ENCODE measurements around the gene CCNY. TPM values are rescaled to one million over a fixed set of nuclear protein-coding genes. Genes with fewer than 3 reads are reported as not detected.
A peak's percentile ranks its signal among the peaks of the same experiment; 100 is the strongest.
"Not testable (repeated sequence)": the region's sequence is repeated elsewhere in the genome, so short reads cannot be mapped to it uniquely, and the experiment has no call there.

Gene CCNY
- total RNA-seq, 1 donor from 2014 or later = 29.4 TPM

- peak; percentile 58 for DNase-seq
These were observed 72.8 kb downstream of the CCNY start for GRCh38 chr10:35409094-35409582.

DNA sequence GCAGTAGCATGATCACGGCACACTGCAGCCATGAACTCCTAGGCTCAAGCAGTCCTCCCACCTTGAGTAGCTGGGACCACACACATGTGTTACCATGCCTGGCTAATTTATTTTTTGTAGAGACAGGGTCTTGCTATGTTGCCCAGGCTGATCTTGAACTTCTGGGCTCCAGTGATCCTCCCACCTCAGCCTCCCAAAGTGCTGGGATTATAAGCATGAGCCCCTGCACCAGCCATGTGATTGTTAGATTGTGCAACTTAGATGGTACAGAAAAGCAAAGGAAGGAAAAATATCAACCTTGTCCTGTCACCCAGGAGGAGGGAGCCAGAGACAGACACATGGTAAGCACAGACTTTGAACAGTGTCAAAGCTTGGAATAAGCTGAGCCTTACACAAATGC, 73.5 kb downstream of the CCNY start:
- no peak for DNase-seq

DNA sequence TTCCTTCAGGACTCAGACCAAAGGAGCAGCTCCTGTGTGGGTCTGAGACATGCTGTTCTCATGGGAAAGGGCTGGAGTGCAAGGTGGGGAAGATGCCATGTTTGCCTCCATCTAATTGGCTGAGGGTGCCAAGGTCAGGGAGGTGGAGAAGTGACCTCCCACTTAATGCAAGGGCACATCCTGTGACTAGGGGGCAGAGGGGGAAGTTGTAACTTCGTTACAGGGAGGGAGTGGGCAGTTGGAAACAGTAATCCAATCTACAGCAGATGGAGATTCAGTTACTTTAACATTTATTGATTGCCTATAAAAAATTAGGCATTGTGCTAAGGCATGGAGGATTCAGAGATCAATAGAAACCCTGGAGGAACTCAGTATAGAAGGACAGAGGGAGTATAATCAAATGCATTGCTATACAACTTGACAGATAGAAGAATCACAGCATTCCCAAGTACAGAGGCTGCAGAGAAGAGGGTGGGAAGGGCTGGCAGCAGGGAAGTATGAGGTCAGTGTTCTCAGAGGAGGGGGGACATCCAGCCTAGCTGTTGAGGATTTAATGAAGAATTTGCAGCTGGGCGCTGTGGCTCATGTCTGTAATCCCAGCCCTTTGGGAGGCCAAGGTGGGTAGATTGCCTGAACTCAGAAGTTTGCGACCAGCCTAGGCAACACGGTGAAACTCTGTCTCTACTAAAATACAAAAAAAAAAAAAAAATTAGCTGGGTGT, 75.9 kb downstream of the CCNY start:
- DNase-seq = no peak

- DNase-seq = no peak
These were observed 76.7 kb downstream of the CCNY start for GRCh38 chr10:35412900-35413491.

DNA sequence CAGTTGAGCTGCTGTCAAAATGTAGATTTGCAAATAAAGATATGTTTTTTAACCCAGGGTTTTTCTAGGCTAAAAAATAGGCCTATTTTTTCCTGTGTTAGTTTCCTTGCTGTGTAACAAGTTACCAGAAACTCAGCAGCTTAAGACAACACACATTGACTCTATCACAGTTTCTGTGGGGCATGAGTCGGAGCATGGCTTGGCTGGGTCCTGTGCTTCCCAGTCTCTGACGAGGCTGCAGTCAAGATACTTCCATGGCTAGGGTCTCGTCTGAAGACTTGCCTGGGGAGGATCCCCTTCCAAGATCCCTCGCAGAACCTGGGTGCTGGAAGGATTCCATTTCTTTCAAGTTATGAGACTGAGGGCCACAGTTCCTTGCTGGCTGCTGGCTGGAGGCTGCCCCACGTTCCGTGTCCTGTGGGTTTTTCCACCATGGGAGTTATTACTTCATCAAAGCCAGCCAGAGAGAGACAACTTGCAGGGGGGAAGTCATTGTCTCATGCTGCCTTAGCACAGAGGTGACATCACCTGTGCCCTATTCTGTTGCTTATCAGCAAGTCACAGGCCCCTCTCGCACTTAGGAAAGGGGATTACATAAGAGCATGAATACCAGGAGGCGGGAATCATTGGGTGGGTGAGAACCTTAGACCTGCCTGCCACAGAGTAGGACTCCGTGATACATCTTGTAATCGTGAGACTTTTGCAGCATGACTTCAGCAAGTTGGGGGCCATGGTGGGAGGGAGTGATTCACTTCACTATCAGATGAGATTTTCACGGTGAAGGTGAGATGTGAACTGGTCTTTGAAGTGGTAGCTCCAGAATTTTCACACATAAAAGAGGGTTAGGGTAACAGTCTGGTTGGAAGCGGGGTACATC, 77.9 kb downstream of the CCNY start:
- no peak for DNase-seq

GRCh38 chr10:35415505-35415904, 79.2 kb downstream of the CCNY start:
- DNase-seq = no peak

- no peak for DNase-seq
These were observed 80.5 kb downstream of the CCNY start for GRCh38 chr10:35416619-35417312.

DNA sequence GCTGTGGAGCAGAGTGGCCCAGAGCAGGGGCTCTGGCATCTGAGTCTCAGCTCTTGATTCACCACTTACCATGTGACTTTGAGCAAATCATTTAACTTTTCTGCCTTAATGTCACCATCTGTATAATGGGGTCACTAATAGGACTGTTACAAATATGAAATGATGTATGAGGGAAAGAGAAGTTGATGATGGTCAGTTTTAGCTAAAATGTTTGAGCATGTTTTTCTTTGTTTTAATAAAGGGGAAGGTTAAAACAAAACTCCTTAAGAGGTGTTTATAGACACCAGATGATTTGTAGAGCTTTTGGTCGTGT, 81.0 kb downstream of the CCNY start:
- no peak for DNase-seq

GRCh38 chr10:35417795-35418194, 81.5 kb downstream of the CCNY start:
- DNase-seq = no peak

GRCh38 chr10:35418580-35418979, 82.3 kb downstream of the CCNY start:
- not testable (repeated sequence) for DNase-seq

DNA sequence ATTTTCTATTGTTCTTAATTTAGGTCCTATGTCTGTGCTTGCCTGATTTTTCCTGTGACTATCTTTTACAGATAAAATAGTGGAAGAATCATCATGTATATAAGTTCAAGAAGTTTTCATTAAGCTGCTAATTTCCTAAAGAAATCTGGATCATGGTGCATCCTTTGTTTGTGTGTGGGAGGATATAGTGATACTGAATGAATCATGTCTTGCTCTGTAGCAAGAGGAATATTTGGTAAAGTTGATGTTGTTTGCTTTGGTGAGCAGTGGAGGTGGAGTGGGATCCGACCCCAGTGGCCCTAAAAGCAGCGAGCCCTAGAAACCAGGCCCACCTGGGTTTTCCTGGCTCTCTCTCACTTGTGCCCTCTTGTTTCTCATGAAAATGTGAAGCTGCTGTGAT, 83.7 kb downstream of the CCNY start:
- DNase-seq = no peak

DNA sequence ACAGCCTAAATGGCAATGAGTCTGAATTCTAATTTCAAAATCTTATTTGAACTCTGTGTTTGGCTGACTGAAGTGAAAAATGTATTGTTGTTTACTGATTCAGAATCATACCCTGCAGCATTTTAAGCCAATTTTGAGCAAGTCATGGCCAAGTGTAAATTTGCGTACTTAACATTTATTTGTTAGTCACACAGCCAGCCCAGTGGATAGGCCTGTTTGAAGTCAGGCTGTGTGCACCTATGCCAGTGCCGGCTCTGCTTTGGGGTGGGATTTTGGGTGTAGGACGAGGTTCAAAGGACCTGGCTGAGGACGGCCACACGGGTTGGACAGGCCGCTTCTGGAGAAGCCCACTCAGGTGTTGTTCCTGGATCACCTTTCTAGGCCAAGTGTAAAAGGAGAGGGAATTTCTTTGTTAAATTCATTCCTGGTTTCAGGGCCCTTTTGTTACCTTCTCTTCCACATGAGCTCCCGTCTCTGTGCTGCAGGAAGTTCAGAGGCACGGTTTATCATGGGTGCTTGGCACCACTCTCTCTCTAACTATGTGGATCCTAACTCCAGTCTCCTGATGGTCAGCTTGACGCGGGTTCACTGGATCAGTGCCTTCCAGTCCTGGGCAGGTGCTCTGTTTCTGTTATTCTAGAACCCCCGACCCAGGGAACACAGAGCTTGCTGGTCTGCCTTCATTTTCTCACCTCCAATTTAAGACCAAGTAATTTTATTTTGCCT, 84.7 kb downstream of the CCNY start:
- no peak for DNase-seq

GRCh38 chr10:35421553-35422178, 85.4 kb downstream of the CCNY start:
- no peak for DNase-seq

DNA sequence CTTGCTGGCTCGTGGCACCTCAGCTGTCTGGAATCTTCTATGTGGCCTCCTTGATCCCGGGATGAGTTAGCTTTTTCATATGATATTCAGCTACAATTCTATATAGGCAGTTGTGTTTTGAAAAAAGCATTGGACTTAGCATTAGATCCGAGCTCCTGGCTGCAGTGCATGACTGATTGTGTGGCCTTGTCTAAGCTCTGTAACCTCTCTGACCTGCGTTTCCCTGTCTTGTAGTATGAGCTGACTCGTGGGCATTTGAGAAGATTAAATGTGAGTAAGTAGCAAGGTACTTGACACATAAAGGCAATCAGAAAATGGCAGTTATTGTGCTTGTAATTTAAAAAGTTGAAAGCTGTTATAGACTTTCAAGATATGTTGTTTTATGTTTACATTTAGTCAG, 85.9 kb downstream of the CCNY start:
- DNase-seq = no peak

DNA sequence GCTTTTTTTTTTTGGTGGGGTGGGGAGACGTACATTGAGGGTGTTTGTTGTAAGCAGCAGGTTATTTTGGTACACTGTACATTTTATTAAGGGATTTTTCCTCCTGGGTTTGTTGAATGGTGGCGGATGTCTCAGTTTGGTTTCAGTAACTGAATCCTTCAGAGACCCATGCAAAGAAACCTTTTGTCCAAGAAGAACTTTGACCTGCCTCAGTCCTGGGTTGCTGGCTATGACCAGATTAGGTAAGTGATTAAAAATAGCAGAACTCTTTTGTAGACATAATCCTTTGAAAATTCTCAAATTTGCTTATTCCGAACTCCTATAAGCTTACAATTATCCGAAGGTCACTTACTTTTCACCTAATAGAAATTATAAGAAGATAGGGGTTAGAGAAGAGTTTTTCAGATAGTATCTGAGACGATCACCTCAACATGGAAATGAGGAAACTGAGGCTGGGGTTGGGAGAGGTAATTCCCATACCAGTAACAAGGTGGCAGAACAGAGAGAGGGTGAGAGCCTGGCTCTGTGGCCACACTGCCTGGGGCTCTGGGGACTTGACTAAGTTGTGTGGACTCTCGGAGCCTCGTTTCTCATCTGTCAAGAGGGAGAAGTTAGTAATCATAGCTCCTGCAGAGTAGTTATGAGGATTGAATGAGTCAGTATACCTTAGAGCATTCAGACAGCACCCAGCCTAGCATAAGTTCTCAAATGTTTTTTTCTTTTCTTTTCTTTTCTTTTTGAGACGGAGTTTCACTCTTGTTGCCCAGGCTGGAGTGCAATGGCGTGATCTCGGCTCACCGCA, 87.4 kb downstream of the CCNY start:
- no peak for DNase-seq

DNA sequence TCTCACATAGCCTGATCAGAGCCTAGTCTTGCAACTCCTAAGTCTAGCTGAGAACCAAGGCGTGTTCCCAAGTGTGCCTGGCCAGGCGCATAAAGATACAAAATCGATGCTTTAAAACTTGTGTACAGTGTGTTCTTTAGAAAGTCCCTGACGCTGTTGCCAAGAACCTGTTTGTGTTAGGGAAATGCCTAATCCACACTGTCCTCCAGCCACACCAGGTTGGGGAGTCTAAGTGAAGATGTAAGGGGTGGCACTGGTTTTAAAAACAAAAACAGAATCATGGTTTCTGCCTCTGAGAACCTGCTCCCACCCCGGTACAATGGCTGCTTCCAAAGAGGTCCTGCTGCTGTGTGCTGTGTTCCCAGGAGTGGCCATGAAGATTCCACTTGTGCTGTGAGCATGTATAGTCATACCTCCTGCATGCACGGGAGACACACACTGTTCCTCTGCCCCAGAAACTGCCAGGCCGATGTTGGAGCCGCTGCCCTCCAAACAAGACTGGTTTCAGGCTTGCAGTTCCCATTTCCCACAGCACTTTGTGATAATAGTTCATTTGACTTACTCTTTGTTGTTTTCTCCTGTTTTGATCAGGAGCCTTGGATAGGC, 88.5 kb downstream of the CCNY start:
- DNase-seq = no peak

DNA sequence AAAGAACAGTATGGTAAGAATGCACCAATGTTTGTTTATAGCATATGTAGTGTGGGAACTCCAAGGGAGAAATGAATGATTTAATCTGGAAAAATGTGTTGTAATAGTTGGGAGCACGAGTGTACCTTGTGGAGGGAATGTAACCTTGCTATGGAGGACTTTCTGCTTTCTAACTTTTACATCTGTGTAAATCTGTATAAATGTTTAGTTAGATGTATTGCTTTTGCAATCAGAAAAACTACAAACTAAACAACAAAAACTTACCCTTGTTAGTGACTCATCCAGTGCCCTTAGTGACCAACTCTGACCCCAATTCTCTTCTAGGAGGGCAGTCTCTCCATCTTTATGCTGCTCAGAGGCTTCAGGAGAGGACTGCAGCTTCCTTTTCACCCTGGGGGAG, 89.3 kb downstream of the CCNY start:
- DNase-seq = no peak

- DNase-seq = no peak
These were observed 90.3 kb downstream of the CCNY start for GRCh38 chr10:35426657-35427056.

DNA sequence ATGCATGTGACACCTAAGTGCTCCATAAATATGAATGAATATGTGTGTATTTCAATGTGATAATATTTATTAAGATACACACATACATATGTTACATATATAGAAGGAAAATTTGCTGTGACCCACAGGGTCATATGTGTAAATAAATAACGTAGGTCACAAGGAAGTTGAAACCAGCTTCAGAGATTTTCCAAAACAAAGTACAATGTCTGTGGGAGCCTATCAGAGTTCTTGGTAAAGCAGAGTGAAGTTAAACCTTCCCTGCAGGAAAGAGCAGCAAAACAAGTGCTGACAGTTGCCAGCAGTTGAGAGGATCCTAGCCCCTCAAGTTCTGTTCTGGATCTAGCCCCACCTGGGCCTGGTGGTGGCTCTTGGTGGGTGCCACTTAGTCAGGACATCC, 91.2 kb downstream of the CCNY start:
- DNase-seq = no peak

- DNase-seq = no peak
These were observed 92.2 kb downstream of the CCNY start for GRCh38 chr10:35428521-35428920.
